ENCODE results near the gene DDR2.
A peak's percentile ranks its signal among the peaks of the same experiment; 100 is the strongest.

Gene DDR2

DNA sequence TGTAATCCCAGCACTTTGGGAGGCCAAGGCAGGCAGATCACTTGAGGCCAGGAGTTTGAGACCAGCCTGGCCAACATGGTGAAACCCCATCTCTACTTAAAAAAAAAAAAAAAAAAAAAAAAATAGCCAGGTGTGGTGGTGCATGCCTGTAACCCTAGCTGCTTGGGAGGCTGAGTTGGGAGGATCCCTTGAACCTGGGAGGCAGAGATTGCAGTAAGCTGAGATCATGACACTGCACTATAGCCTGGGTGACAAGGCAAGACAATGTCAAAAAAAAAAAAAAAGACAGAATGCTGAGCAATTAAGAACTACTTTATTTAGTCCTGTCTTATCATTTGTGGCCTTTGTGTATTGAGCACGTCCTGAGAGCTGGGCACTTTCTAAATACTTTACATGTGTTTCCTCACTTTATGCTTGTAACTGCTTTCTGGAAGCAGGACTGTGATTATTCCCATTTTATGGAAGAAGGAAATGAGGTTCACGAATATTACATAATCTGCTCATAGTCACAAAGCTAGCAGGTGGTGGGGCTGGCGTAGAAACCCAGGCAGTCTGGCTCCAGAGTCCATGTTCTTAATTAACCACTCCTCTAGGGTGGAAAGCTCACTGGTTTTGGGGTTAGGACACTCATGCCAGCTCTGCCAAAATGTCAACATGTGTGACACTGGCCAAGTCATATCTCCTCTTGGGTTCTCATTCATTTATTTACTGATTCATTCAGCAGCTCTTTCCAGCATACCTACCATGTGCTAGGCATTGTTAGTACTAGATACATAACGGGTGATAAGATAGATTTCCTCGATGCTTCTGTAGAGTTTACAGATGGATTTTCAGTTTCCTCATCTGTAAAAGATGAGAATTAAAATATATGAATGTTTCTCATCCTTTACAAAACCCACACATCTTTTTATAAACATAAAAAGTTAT is 57.7 kb downstream of the DDR2 start:
- no peak for DNase-seq (ENCODE audit: low read depth)
- no peak overlapping the region for H3K4me3 ChIP-seq (ENCODE audit: low read depth, low read length)

DNA sequence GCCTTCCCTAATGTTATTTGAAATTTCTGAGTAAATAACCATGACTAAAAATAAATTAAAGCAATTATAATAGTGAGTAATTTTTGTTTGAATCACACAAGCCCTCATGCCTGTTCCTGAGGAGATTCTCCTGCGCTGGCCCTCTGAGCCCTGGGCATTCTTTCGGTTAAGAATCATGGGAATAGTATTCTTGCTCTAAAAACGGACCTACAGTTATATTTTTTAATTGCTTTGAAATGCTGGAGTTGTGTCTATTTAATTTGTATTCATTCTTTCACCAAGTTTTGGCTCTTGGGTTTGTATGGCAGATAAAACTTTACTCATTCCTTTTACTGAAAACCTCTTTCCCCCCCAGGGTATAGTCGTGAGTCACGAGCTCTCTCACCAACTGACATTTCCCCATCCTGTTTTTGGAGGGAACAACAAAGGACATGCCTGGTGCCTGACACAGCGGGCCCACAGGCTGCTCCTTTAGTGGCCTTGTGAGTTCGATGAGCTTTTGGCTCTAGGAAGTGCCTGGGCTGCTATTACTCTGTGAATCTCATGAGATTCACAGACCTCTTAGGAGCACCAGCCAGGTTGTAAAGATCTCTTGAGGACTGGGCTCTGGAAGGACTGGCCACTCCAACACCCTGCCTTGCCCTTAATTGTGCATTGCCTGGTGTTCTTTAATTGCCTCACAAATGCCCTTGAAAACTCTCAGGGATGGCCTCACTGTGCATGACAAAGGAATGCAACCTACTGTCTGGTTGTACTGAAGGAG is 58.6 kb downstream of the DDR2 start:
- peak; percentile 89 for DNase-seq (ENCODE audit: low read depth)
- H3K4me3 ChIP-seq (ENCODE audit: low read depth, low read length): no peak overlapping the region

DNA sequence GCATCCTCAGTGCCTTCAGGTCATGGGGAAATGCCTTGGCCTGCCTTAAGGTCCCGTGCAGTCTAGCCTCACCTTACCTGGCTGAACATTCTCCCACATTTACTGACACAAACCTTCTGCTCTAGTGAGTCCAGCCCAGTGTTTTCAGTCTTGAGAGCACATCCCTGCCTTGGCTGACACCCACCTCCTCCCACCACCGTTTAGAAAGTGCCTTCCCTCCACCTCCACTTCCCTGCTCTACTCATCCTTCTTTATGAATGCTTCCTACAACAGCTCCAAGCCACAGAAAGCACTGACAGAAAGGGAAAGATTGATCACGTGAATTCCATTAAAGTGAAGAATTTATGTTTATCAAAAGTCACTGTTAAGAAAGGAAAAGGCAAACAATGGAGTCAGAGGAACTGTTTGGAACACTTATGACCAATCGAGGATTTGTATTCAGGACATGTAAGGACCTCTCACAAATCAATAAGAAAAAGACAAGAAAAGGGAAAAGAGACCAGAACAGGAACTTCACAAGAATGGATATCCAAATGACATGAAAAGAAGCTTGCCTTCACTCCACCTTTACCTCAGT is 59.8 kb downstream of the DDR2 start:
- no peak for DNase-seq (ENCODE audit: low read depth)
- H3K4me3 ChIP-seq (ENCODE audit: low read depth, low read length): no peak overlapping the region

DNA sequence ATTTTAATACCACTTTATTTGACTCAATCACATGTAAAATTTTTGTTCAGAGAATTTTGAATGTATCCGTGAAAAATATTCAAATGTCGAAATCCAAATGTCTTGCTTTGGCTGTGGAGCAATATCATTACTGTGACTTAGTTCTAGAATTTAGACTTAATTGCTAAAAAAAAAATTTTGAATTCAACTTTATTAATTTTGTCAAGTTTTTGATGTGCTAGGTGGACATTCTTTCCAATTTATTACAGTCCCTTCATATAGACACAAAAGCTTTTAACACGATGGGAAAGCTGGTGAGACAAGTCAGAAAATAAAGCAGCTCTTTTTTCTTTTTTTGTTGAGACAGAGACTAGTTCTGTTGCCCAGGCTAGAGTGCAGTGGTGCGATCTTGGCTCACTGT is 62.6 kb downstream of the DDR2 start:
- no peak overlapping the region for H3K4me3 ChIP-seq (ENCODE audit: low read depth, low read length)

GRCh38 chr1:162695687-162696086 is 63.4 kb downstream of the DDR2 start:
- H3K4me3 ChIP-seq (ENCODE audit: low read depth, low read length): no peak overlapping the region
- no peak for DNase-seq (ENCODE audit: low read depth)

More for the DNA sequence above, 62.6 kb downstream of the DDR2 start:
- no peak for DNase-seq (ENCODE audit: low read depth)

GRCh38 chr1:162696286-162696862 is 64.1 kb downstream of the DDR2 start:
- peak; percentile 91 for DNase-seq (ENCODE audit: low read depth)
- H3K4me3 ChIP-seq (ENCODE audit: low read depth, low read length): no peak overlapping the region

DNA sequence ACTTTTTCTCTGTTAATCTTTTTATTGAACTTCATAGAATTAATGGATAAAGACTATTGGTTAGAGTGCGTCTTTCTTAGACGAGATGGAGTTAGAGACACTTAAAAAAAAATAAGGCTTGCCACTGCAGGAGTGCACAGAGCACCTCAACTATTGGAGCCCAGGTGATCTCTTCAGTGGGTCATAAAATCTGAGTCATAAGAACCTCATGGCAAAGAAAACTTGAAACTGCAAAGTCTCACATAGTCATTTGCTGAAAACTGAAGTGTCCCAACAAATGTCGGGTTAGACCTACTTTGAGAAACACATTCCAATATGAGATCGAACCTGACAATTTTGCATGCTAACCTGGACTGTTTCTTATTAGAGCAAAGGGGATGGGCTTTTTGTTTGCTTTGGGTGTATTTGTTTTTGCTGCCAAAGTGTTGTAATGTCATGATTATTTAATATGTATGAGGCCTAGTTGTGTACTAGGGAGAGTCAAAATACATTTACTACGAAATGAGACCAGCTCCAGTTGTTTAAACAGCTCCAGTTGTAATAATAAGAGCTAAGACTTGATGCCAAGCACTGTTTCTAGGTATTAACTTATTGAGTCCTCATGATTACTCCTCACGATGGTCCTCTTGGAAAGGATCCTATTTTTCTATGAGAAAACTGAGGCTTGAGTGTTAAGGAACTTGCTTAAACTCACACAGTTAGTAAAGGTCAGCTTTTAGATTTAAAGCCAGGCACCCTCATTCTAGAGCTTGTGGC is 65.1 kb downstream of the DDR2 start:
- no peak overlapping the region for H3K4me3 ChIP-seq (ENCODE audit: low read depth, low read length)
- DNase-seq (ENCODE audit: low read depth): no peak

DNA sequence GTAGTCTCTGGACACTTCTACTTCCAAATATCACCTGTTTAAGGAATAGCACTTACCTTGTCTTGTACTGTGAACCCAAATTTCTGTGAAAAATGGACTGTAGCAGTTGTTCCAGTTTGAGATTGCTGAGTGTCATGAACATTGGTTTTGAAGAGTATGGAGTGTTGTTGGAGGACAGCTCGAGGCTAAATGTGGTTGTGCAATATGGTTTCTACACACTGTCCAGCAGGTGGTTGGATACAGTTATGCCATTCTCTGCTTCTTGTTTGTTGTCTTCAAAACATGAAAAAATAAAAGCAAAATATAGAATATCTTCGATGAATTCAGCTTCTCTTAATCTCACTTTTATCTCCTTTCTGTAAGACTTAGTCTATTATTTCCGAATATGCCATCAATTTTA is 67.1 kb downstream of the DDR2 start:
- no peak for DNase-seq (ENCODE audit: low read depth)
- no peak overlapping the region for H3K4me3 ChIP-seq (ENCODE audit: low read depth, low read length)

DNA sequence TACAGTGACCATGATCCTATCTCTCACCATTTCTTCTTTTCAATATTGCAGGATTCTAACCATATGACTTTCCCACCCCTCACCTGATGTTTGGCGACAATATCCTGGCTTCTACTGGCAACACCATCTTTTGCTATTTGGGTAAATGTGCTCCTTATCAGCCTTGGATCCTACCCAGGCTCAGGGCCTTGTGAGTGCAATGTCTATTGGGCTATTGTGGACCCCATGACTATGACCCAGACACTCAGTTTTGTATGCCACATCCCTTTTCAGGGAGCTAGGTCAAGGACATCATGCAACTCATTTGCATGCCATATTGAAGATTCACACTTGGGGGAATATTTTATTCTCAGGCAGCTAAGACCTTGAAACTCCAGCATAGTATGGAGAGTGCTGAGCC is 67.9 kb downstream of the DDR2 start:
- H3K4me3 ChIP-seq (ENCODE audit: low read depth, low read length): no peak overlapping the region
- no peak for DNase-seq (ENCODE audit: low read depth)

GRCh38 chr1:162701286-162701685 is 69.0 kb downstream of the DDR2 start:
- DNase-seq (ENCODE audit: low read depth): no peak
- no peak overlapping the region for H3K4me3 ChIP-seq (ENCODE audit: low read depth, low read length)

DNA sequence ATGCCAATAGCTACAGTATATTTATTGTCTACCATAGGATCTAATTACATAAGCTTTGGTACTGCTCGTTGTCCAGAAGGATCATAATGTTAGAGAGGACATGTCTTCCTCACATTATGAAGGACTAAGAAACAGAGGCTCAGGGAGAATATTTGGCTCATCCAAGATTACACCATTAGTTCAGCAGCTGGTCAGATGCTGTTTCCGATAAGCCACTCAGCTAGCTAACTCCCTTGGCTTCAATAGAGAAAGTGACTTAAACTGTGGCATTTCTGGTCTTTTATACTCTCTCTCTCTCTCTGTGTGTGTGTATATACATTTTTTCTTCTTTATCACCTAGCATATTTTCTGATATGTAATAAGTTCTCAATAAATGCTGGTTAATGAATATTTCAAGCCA is 70.4 kb downstream of the DDR2 start:
- no peak for DNase-seq (ENCODE audit: low read depth)
- no peak overlapping the region for H3K4me3 ChIP-seq (ENCODE audit: low read depth, low read length)

DNA sequence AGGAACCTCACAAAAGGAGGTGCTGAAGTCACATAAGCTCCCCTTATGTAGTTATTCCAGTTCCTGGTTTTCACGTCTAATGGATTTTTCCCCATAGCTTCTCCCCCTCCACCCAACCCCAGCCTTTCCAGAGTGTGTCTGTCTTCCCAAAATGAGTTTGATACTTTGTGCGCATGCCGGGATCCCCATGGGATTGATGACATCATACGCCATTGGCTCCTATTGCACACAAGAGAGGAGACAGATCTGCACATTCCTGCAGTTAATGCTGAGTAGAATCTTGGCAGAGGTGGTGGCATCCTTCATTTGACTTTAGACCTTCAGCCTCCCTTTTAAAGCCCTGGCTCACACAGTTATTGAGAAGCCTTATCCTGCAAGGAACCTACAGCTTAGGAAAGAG is 71.4 kb downstream of the DDR2 start:
- DNase-seq (ENCODE audit: low read depth): peak; percentile 79
- no peak overlapping the region for H3K4me3 ChIP-seq (ENCODE audit: low read depth, low read length)

DNA sequence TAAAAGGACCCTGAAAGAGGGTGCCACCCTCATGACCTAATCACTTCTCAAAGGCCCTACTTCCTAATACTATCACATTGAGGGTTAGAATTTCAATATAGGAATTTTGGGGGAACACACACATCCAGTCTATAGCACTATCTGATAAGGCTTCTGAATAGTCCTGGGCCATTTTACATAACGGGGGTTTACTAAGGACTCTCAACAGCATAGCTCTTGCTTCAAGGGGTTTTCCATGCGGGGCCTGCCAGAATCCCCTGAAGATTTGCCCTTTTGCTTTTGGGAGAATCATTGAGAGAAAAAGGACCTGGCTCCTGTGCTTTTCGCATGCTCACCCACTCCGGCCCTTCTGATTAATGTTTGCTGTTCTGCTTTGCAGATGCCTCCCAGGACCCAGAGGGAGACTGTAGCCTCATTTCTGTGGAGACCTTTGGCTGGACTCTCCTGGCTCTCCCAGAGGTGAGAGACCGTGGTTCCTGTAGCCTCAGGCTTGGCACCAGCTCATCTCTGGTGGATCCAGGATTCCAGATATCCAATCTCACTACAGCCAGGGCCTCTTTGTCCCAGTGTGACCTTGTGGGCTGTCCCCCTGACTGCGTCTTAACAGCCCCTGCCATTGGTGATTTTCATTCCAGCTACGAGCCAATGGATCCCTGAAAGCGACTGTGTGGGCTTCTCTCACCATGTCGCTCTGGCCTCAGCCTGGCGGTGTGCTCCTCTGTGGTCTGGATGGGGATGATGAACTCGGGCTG is 72.6 kb downstream of the DDR2 start:
- DNase-seq (ENCODE audit: low read depth): no peak

GRCh38 chr1:162706003-162706402 is 73.7 kb downstream of the DDR2 start:
- DNase-seq (ENCODE audit: low read depth): no peak
- H3K4me3 ChIP-seq (ENCODE audit: low read depth, low read length): no peak overlapping the region

More for the DNA sequence above, 72.6 kb downstream of the DDR2 start:
- H3K4me3 ChIP-seq (ENCODE audit: low read depth, low read length): no peak overlapping the region

- DNase-seq (ENCODE audit: low read depth): no peak
- no peak overlapping the region for H3K4me3 ChIP-seq (ENCODE audit: low read depth, low read length)
These were observed 74.3 kb downstream of the DDR2 start for GRCh38 chr1:162706606-162707005.

DNA sequence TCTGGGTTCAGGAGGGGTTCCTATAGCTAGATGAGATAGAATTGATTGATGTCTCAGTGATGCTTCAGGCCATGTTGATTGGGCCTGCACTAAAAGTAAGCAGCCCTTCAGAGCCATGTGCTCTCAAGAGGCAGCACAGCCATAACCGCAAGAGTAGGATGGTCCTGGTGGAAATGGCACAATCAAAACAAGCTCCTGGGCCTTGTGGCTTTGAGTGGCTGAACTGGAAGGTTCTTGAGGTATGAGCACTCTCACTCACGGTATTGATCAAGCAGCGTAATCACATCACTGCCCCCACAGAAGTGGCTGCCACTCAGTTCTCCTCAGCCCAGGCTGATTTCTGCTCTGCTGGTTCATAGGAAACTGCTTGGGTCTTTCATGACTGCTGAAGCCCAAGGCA is 76.0 kb downstream of the DDR2 start:
- DNase-seq (ENCODE audit: low read depth): no peak
- no peak overlapping the region for H3K4me3 ChIP-seq (ENCODE audit: low read depth, low read length)

DNA sequence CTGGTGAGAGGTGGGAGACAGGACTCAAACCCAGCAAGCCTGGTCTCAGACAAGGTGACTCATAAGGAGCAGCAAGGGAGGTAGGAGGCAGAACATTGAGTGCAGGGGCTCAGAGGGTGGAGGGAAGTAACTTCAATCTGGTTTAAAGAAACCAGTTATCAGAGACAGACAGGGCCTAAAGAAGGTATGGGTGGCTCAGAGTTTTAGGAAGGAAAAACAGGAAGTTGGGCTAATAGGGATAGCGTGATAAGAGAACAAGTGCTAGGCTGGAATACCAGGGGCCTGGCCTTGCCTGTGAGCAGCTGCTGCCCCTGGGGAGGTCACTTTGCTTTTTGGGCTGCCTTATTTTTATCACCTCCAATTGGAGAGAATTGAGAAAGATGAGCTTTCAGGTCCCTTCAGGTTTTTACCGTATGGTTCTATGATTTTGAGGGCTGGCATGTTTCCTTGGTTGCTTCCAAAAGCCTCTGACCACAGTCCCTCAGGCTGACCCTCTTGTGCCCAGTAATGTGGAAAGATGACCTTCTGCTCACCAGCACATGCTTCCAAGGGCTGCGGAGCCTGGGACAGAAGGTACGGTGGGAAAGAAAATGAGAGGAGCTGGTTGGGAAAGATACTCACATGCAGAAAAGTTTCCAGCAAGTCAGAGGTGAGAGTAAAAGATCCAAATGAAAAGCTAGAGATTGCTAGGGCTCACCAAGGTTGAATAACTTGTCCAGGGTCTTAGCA is 77.0 kb downstream of the DDR2 start:
- DNase-seq (ENCODE audit: low read depth): no peak
- no peak overlapping the region for H3K4me3 ChIP-seq (ENCODE audit: low read depth, low read length)

DNA sequence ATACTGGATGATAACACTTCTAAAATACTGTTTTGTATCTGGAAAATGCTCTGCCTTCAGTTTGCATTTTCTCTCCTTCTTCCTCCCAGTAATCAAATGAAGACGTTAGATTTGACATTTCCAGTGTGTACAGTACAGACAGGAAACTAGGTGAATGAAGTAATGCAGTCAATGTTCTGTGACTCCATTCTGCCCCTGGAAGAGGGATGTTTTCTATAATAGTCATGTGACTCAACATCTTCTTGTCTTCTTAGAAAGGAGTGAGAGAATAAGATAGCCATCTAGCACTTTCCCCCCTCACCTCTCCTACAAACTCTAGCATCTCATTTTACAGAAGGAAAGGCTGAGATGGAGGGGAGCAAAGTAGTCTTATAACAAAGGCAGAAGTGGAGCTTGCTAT is 77.6 kb downstream of the DDR2 start:
- no peak overlapping the region for H3K4me3 ChIP-seq (ENCODE audit: low read depth, low read length)
- DNase-seq (ENCODE audit: low read depth): no peak
